Nephron (organoid): ENCODE measurements around the gene CDH11.

Source experiments
- H3K27ac Mint-ChIP-seq, 3 experiments: 2 replicates each; pipeline ENCODE4 v1.8.0; 2020; ENCODE audit warnings: mixed read lengths in 3 of 3, mild to moderate bottlenecking in 2 of 3, moderate library complexity in 1 of 3
- H3K27me3 Mint-ChIP-seq: 2 replicates; pipeline ENCODE4 v1.8.0; 2021; ENCODE audit warnings: low read depth, mild to moderate bottlenecking, moderate library complexity, mixed read lengths
- H3K36me3 Mint-ChIP-seq: 2 replicates; pipeline ENCODE4 v1.8.0; 2020; ENCODE audit warnings: low read depth, mixed read lengths
- H3K4me1 Mint-ChIP-seq: 2 replicates; pipeline ENCODE4 v1.8.0; 2020; ENCODE audit warnings: mixed read lengths
- H3K4me3 Mint-ChIP-seq, 3 experiments: 2 replicates each; pipeline ENCODE4 v1.8.0; 2020; ENCODE audit warnings: mild to moderate bottlenecking in 3 of 3, mixed read lengths in 3 of 3, moderate library complexity in 2 of 3
- H3K9me3 Mint-ChIP-seq: 2 replicates; pipeline ENCODE4 v1.8.0; 2020; ENCODE audit warnings: mixed read lengths
- CTCF ChIP-seq, 3 experiments: fragments of 200-600 bp; sonication (generic); IDR thresholded peaks; one replicate each; pipeline ENCODE4 v1.5.0; 2021; ENCODE audit warnings: antibody characterized with exemption in 3 of 3; ENCODE audit not compliant: unreplicated experiment in 3 of 3

Gene CDH11

GRCh38 chr16:65119435-65119834, 2.4 kb downstream of the CDH11 start:
- Mint-ChIP-seq H3K9me3 (peaks cover 3% of the 10 kb centered on the region), H3K27me3 (peaks cover 19% of the 10 kb centered on the region), H3K4me1 (peaks cover 42% of the 10 kb centered on the region), H3K27ac (peak overlapping the region; percentile 96 to 99 (median 99)), H3K4me3 (peak overlapping the region; percentile 92 to 99 (median 97)), H3K36me3 (peaks cover 36% of the 10 kb centered on the region)
- TF ChIP-seq CTCF (IDR thresholded peaks at IDR 0.05; ENCODE audit: unreplicated experiment in 3 of 3) = no peak

- Mint-ChIP-seq H3K36me3 (peaks cover 41% of the 10 kb centered on the region), H3K27me3 (peaks cover 15% of the 10 kb centered on the region), H3K9me3 (peaks cover 3% of the 10 kb centered on the region), H3K4me1 (peaks cover 42% of the 10 kb centered on the region), H3K4me3 (peak overlapping the region; percentile 92 to 99 (median 97)), H3K27ac (peak overlapping the region; percentile 96 to 99 (median 99))
- TF ChIP-seq CTCF (IDR thresholded peaks at IDR 0.05; ENCODE audit: unreplicated experiment in 3 of 3) = no peak
Observed at GRCh38 chr16:65118871-65119270, 3.0 kb downstream of the CDH11 start.

- peaks cover 11% of the 10 kb centered on the region for H3K27me3 Mint-ChIP-seq
- peak overlapping the region; percentile 76 to 96 (median 82) for H3K27ac Mint-ChIP-seq
Observed at GRCh38 chr16:65117811-65118448, 3.9 kb downstream of the CDH11 start.

GRCh38 chr16:65116818-65117430, 4.9 kb downstream of the CDH11 start:
- H3K27ac Mint-ChIP-seq = peak overlapping the region; percentile 19 to 96 (median 76)
- H3K27me3 Mint-ChIP-seq = peaks cover 11% of the 10 kb centered on the region
- peaks cover 59% of the 10 kb centered on the region for H3K4me1 Mint-ChIP-seq

More at GRCh38 chr16:65117811-65118448, 3.9 kb downstream of the CDH11 start:
- H3K4me3 Mint-ChIP-seq = peak overlapping the region; percentile 92 to 99 (median 97)
- peaks cover 49% of the 10 kb centered on the region for H3K36me3 Mint-ChIP-seq
- peaks cover 3% of the 10 kb centered on the region for H3K9me3 Mint-ChIP-seq
- TF ChIP-seq CTCF (IDR thresholded peaks at IDR 0.05; ENCODE audit: unreplicated experiment in 3 of 3) = peak; percentile 93 to 95 (median 95)
- peaks cover 50% of the 10 kb centered on the region for H3K4me1 Mint-ChIP-seq

GRCh38 chr16:65116216-65116615, 5.6 kb downstream of the CDH11 start:
- no peak for TF ChIP-seq CTCF (IDR thresholded peaks at IDR 0.05; ENCODE audit: unreplicated experiment in 3 of 3)
- H3K4me1 Mint-ChIP-seq = peaks cover 64% of the 10 kb centered on the region
- peaks cover 3% of the 10 kb centered on the region for H3K9me3 Mint-ChIP-seq
- H3K27ac Mint-ChIP-seq = peak overlapping the region; percentile 19 to 96 (median 58)
- H3K27me3 Mint-ChIP-seq = peaks cover 11% of the 10 kb centered on the region
- peak overlapping the region; percentile 67 to 99 (median 97) for H3K4me3 Mint-ChIP-seq
- H3K36me3 Mint-ChIP-seq = peaks cover 63% of the 10 kb centered on the region

More at GRCh38 chr16:65116818-65117430, 4.9 kb downstream of the CDH11 start:
- no peak for TF ChIP-seq CTCF (IDR thresholded peaks at IDR 0.05; ENCODE audit: unreplicated experiment in 3 of 3)
- Mint-ChIP-seq H3K9me3 (peaks cover 3% of the 10 kb centered on the region), H3K4me3 (peak overlapping the region; percentile 92 to 99 (median 97)), H3K36me3 (peaks cover 58% of the 10 kb centered on the region)
